LNCaP clone FGC (cell line): ENCODE measurements around the gene SARS2.

Experiments used
- DNase-seq: peaks from one replicate; pipeline ENCODE4 v3.0.0-alpha.2; 2011; ENCODE audit warnings: low read depth
- H3K4me3 ChIP-seq: 2 replicates; pipeline ENCODE4 v1.5.1; 2011; ENCODE audit warnings: mild to moderate bottlenecking, low read depth, low read length, control low read depth
- TF ChIP-seq, protein P1 (sequence below): IDR thresholded peaks from 2 replicates; pipeline ENCODE4 v1.5.1; 2012; ENCODE audit warnings: mild to moderate bottlenecking; ENCODE audit not compliant: control insufficient read depth, insufficient read depth; ENCODE audit errors: extremely low read depth

Gene SARS2

DNA sequence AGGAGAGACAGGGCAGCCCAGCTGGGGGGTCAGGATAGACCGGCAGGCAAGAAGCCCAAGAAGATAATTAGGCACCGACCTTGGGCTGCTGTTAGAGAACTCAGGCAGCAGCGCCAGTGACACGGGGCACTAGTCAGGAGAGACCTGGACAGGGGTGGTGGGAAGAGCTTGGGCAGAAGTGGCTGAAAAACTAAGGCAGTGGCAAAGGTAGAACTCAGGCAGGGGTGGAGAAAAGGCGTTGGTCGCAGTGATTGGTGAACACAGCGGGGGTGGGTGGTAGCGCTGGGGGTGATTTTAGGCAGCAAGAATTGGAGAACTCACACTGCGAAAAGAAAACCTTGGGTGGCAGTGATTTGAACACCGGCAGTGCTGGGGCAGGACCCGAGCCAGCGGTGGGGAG is 22.9 kb downstream of the SARS2 start:
- DNase-seq = no peak
- TF ChIP-seq, protein P1, sequence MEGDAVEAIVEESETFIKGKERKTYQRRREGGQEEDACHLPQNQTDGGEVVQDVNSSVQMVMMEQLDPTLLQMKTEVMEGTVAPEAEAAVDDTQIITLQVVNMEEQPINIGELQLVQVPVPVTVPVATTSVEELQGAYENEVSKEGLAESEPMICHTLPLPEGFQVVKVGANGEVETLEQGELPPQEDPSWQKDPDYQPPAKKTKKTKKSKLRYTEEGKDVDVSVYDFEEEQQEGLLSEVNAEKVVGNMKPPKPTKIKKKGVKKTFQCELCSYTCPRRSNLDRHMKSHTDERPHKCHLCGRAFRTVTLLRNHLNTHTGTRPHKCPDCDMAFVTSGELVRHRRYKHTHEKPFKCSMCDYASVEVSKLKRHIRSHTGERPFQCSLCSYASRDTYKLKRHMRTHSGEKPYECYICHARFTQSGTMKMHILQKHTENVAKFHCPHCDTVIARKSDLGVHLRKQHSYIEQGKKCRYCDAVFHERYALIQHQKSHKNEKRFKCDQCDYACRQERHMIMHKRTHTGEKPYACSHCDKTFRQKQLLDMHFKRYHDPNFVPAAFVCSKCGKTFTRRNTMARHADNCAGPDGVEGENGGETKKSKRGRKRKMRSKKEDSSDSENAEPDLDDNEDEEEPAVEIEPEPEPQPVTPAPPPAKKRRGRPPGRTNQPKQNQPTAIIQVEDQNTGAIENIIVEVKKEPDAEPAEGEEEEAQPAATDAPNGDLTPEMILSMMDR = no peak
- no peak overlapping the region for H3K4me3 ChIP-seq

- no peak overlapping the region for H3K4me3 ChIP-seq
- DNase-seq = no peak
- TF ChIP-seq, protein P1 = no peak
Measured at GRCh38 chr19:38907227-38907626, 23.3 kb downstream of the SARS2 start.

GRCh38 chr19:38905620-38906019 is 24.9 kb downstream of the SARS2 start:
- no peak for DNase-seq
- TF ChIP-seq, protein P1 = no peak
- no peak overlapping the region for H3K4me3 ChIP-seq

DNA sequence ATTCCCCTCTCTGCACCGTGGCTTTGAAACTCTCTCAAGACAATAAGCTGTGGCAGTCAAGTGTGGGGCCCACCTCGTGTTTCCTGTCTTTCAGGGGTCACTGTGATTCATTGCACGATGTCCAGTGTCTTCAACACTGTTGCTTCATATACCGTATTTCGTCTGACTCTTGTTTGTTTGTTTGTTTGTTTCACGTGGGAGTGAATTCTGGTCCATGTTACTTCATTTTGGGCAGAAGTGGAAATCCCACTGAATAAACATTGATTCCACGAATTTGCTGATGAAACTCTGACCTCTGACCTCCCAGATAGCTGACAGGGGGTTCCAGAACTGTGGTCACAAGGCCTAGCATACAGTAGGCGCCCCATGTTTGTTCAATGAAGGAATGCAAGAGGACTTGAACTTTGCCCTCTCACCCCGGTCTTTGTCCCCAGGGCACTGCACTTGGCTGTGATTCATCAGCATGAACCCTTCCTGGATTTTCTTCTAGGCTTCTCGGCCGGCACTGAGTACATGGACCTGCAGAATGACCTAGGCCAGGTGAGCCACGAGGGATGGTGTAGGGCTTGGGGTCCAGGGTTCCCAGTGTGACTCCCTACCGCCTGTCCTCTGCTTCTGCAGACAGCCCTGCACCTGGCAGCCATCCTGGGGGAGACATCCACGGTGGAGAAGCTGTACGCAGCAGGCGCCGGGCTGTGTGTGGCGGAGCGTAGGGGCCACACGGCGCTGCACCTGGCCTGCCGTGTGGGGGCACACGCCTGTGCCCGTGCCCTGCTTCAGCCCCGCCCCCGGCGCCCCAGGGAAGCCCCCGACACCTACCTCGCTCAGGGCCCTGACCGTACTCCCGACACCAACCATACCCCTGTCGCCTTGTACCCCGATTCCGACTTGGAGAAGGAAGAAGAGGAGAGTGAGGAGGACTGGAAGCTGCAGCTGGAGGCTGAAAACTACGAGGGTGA is 25.7 kb downstream of the SARS2 start:
- TF ChIP-seq, protein P1 = no peak
- DNase-seq = no peak
- no peak overlapping the region for H3K4me3 ChIP-seq

DNA sequence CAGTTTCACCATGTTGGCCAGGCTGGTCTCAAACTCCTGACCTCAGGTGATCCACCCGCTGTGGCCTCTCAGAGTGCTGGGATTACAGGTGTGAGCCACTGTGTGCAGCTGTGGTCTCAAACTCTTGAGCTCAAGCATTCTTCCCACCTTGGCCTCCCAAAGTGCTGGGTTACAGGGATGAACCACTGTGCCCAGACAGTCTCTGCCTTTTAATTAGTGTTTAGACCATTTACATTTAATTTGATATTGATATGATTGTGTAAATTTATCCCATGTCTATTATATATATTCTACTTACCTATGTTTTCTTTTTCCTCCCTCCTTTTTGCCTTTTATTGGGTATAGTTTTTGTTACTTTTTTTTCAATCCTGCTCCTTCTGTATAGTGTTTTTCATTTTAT is 28.9 kb downstream of the SARS2 start:
- H3K4me3 ChIP-seq = no peak overlapping the region
- no peak for DNase-seq
- TF ChIP-seq, protein P1 = no peak

DNA sequence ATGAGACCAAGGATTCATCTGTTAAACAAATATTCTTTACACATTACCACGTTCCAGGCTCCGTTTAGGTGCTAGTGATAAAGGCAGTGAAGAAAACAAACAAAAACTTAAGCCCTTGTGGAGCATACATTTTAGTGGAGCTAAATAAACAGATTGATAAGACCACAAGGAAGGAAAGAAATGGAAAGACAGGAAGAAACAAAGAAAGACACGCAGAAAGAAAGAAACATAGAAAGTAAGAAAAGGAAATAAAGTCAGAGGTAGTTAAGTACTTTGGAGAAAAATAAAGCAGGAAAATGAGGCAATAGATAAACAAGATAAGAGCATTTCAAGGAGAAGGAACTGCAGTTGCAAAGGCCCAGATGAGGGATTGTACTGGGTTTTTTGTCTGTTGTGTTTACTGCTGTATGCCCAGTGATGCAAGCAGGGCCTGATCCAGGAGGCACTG is 29.8 kb downstream of the SARS2 start:
- peak overlapping the region; percentile 99 for H3K4me3 ChIP-seq
- no peak for DNase-seq
- TF ChIP-seq, protein P1 = no peak

DNA sequence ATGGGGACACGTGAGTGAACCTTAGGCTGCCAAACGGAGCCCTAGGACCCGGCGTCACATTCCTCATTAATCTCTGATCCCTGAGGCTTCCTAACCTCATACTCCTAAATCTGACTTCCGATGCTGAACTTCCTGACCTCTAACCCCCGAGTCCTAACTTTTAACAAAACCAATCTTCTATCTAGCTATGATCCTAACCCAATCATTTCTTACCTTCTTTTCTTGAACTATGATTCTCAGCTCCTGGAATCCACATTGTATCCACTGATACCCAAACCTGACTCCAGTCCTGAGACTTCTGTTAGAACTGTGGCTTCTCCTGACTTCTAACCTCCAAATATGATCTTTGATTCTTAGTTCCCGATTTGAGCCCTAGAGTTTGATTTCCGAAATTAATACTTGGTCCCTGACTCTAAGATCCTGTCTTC is 30.3 kb downstream of the SARS2 start:
- TF ChIP-seq, protein P1 = no peak
- peak overlapping the region; percentile 99 for H3K4me3 ChIP-seq
- DNase-seq = no peak
